Sigmoid colon (tissue), 7 donors: ENCODE data around the gene DCDC2C. TPM values are rescaled to one million over a fixed set of nuclear protein-coding genes. Genes with fewer than 3 reads are reported as not detected.

ENCODE experiments used
- DNase-seq: peaks from one replicate; pipeline ENCODE4 v3.0.0-alpha.2; 2019
- H3K27ac ChIP-seq, 4 donors: fragments of 200-600 bp; sonication (generic); one replicate each; pipeline ENCODE4 v1.5.1; 2016 to 2019; ENCODE audit warnings: mild to moderate bottlenecking in 1 of 4
- H3K27me3 ChIP-seq, 3 donors: fragments of 200-600 bp; sonication (generic); one replicate each; pipeline ENCODE4 v1.5.1; 2019; ENCODE audit warnings: mild to moderate bottlenecking in 1 of 3
- H3K36me3 ChIP-seq, 4 donors: fragments of 200-600 bp; sonication (generic); one replicate each; pipeline ENCODE4 v1.5.1; 2016 to 2019
- H3K4me1 ChIP-seq, 4 donors: fragments of 200-600 bp; sonication (generic); one replicate each; pipeline ENCODE4 v1.5.1; 2017 to 2019
- H3K4me3 ChIP-seq, 4 donors: fragments of 200-600 bp; sonication (generic); one replicate each; pipeline ENCODE4 v1.5.1; 2017 to 2019; ENCODE audit warnings: mild to moderate bottlenecking in 2 of 4, moderate library complexity in 1 of 4
- H3K9me3 ChIP-seq, 4 donors: fragments of 200-600 bp in 3 of 4; sonication (generic) in 3 of 4; one replicate each; pipeline versions ENCODE4 v1.5.1 to v1.6.1; 2013 to 2019
- CTCF ChIP-seq, 4 experiments: fragments of 450-650 bp in 3 of 4; fragments of 200-600 bp in 1 of 4; IDR thresholded peaks; one replicate each; pipeline ENCODE4 v1.5.1; 2016 to 2019; ENCODE audit warnings: antibody characterized with exemption in 4 of 4, mild to moderate bottlenecking in 3 of 4, moderate library complexity in 2 of 4
- EP300 ChIP-seq, 4 donors: sonication (generic); formaldehyde crosslinking; IDR thresholded peaks; one replicate each; pipeline ENCODE4 v1.6.1; 2017; ENCODE audit warnings: antibody characterized with exemption in 4 of 4
- POLR2A ChIP-seq, 2 donors: fragments of 450-650 bp; IDR thresholded peaks; one replicate each; pipeline ENCODE4 v1.6.1; 2016; ENCODE audit warnings: antibody characterized with exemption in 2 of 2, mild to moderate bottlenecking in 2 of 2, moderate library complexity in 2 of 2
- POLR2AphosphoS5 ChIP-seq, 4 donors: sonication (generic); formaldehyde crosslinking; IDR thresholded peaks; one replicate each; pipeline ENCODE4 v1.6.1; 2017; ENCODE audit warnings: antibody characterized with exemption in 4 of 4
- WGBS, 2 donors: extraction: QIAGEN DNeasy Blood & Tissue Kit; methylation state at CpG; one replicate each; pipeline ENCODE4 v1.1.7; 2013; 5-methylcytosine and 5-hydroxymethylcytosine counted together
- intact Hi-C: fragments of 100-400 bp; cut with DNase I; formaldehyde crosslinking; loops from one replicate; pipeline ENCODE4 v1.15.1; 2023
- polyA plus RNA-seq, 3 donors: library from polyadenylated mRNA; stranded (reverse); fragments of 200-250 nt; gene quantifications; one replicate each; pipeline ENCODE4 v1.2.3, GENCODE V29; 2013
- total RNA-seq, 4 donors: library from RNA; depleted of rRNA; stranded (reverse); fragments of >200 nt; gene quantifications; one replicate each; pipeline ENCODE4 v1.1.0, GENCODE V29; 2016
- donor health status: healthy with polysubstance abuse.
- donor health status: Bipolar disorder and iron deficiency.
- donor health status: healthy.

DCDC2C gene
- total and polyA plus RNA-seq, 7 donors, result 0.33 TPM; not detected in 6

DNA sequence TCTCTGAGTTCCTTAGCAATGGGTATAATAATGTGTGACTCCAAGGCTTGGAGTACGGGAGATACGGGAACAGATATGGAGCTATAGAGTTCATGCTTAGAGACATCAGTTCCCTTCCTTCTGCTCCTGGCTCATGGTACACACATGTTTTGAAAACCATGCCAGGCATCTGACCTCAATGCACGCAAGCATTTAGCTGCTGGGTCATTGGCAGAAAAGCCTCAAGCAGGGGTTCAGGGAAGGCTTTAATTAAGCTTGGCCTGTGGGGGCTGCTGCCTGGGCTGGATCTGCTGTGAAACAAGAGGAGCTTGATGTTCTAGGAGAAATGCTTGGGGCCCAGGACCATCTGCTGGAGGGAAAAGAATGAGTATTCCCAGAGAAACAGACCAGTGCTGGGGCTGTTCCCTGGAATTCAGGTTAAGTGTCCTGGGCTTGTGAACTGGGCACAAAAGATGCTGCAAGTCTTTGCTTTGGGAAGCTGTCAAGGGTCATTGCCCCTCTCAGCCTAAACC lies 42.2 kb upstream of the DCDC2C start:
- intact Hi-C loops, result no loop called here
- no peak for DNase-seq

DNA sequence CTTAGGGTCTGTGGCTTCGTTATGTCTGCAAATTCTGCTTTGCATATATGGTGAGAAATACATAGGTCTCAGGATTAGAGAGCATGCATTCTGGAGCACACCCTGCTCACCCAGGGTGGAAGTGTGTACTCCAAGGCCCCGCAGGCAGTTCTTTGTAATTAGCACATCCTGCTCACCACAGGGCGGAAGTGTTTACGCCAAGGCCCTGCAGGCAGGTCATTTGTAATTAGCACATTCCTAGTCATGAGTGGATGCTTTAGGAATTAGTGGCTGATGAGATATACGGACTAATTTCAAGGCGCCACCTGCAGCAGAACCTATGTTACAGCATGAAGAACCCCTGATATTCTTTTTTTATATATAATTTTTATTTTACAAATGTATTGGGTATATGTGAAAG lies 41.1 kb upstream of the DCDC2C start:
- WGBS, 2 donors, result 78 to 87% methylated on average over 6 of the region's 6 CpGs
- TF ChIP-seq EP300 (IDR thresholded peaks at IDR 0.05), result no peak
- no peak for TF ChIP-seq CTCF (IDR thresholded peaks at IDR 0.05)
- no peak for TF ChIP-seq POLR2A (IDR thresholded peaks at IDR 0.05)
- TF ChIP-seq POLR2AphosphoS5 (IDR thresholded peaks at IDR 0.05), result no peak
- intact Hi-C loops, result no loop called here

More for the DNA sequence above, 42.2 kb upstream of the DCDC2C start:
- H3K4me1 ChIP-seq, result no peaks in the 10 kb centered on the region
- H3K4me3 ChIP-seq, result no peak overlapping the region
- 94 to 97% methylated on average over 3 of the region's 3 CpGs for WGBS, 2 donors
- TF ChIP-seq EP300 (IDR thresholded peaks at IDR 0.05), result no peak
- no peak for TF ChIP-seq POLR2A (IDR thresholded peaks at IDR 0.05)
- no peak for TF ChIP-seq POLR2AphosphoS5 (IDR thresholded peaks at IDR 0.05)
- TF ChIP-seq CTCF (IDR thresholded peaks at IDR 0.05), result no peak
- H3K27ac ChIP-seq, result no peak overlapping the region
- no peaks in the 10 kb centered on the region for H3K36me3 ChIP-seq
- no peaks in the 10 kb centered on the region for H3K9me3 ChIP-seq
- no peaks in the 10 kb centered on the region for H3K27me3 ChIP-seq

GRCh38 chr2:3664118-3664517 lies 39.3 kb upstream of the DCDC2C start:
- 20 to 58% methylated on average over 3 of the region's 3 CpGs for WGBS, 2 donors
- intact Hi-C loops, result no loop called here
- Histone ChIP-seq H3K4me3 (no peak overlapping the region), H3K27ac (no peak overlapping the region), H3K27me3 (no peaks in the 10 kb centered on the region), H3K36me3 (no peaks in the 10 kb centered on the region), H3K4me1 (no peaks in the 10 kb centered on the region), H3K9me3 (no peaks in the 10 kb centered on the region)
- no peak for TF ChIP-seq EP300 (IDR thresholded peaks at IDR 0.05)
- no peak for TF ChIP-seq POLR2A (IDR thresholded peaks at IDR 0.05)
- TF ChIP-seq CTCF (IDR thresholded peaks at IDR 0.05), result no peak
- TF ChIP-seq POLR2AphosphoS5 (IDR thresholded peaks at IDR 0.05), result no peak
- no peak for DNase-seq

More for the DNA sequence above, 41.1 kb upstream of the DCDC2C start:
- Histone ChIP-seq H3K36me3 (no peaks in the 10 kb centered on the region), H3K27me3 (no peaks in the 10 kb centered on the region), H3K27ac (no peak overlapping the region), H3K4me3 (no peak overlapping the region), H3K9me3 (no peaks in the 10 kb centered on the region), H3K4me1 (no peaks in the 10 kb centered on the region)
- DNase-seq, result no peak

GRCh38 chr2:3664925-3665324 lies 38.5 kb upstream of the DCDC2C start:
- no peaks in the 10 kb centered on the region for H3K36me3 ChIP-seq
- H3K27me3 ChIP-seq, result no peaks in the 10 kb centered on the region
- H3K27ac ChIP-seq, result no peak overlapping the region
- 48 to 70% methylated on average over 8 of the region's 8 CpGs for WGBS, 2 donors
- H3K4me1 ChIP-seq, result no peaks in the 10 kb centered on the region
- no peak for DNase-seq
- no peak overlapping the region for H3K4me3 ChIP-seq
- TF ChIP-seq EP300 (IDR thresholded peaks at IDR 0.05) (no peak), POLR2AphosphoS5 (IDR thresholded peaks at IDR 0.05) (no peak), POLR2A (IDR thresholded peaks at IDR 0.05) (no peak), CTCF (IDR thresholded peaks at IDR 0.05) (no peak)
- intact Hi-C loops, result no loop called here
- H3K9me3 ChIP-seq, result no peaks in the 10 kb centered on the region
